AG04449 (cell line): ENCODE data around the gene PDP2.
"Not testable (repeated sequence)": the region's sequence is repeated elsewhere in the genome, so short reads cannot be mapped to it uniquely, and the experiment has no call there.

Source experiments
- CTCF ChIA-PET: fragments of 350-600 bp; formaldehyde crosslinking; extraction: SDS; loops from one replicate; lab custom pipeline; 2021; ENCODE audit warnings: antibody characterized with exemption; lab: Yijun Ruan, JAX
- POLR2A ChIA-PET: fragments of 400-600, 350-600 bp; formaldehyde crosslinking; extraction: SDS; loops from one replicate; lab custom pipeline; 2020; ENCODE audit warnings: antibody characterized with exemption, inconsistent platforms; lab: Yijun Ruan, JAX
- DNase-seq: peaks from one replicate; pipeline ENCODE4 v3.0.0-alpha.2; 2010; ENCODE audit warnings: low read depth, low spot score
- H3K4me3 ChIP-seq: 2 replicates; pipeline ENCODE4 v1.5.1; 2011; ENCODE audit warnings: low read depth, mild to moderate bottlenecking, control low read depth, low read length
- CTCF ChIP-seq: IDR thresholded peaks from one replicate; pipeline ENCODE4 v1.5.1; 2011; ENCODE audit warnings: mild to moderate bottlenecking, moderate library complexity, low read length, control low read depth, inconsistent platforms; ENCODE audit not compliant: insufficient read depth; ENCODE audit errors: missing control alignments

Gene PDP2

GRCh38 chr16:66857437-66857836 lies 22.9 kb upstream of the PDP2 start:
- DNase-seq: no peak
- ChIA-PET CTCF (interaction anchor here (1.0 to 8.8 kb wide), 6 partner anchors 9 to 26 kb away, joined by 3 to 96 read pairs (median 6); partner anchors contain the start of gene NAE1), POLR2A (no interaction called here)
- no peak overlapping the region for H3K4me3 ChIP-seq
- no peak for TF ChIP-seq CTCF

- DNase-seq: no peak
- ChIA-PET POLR2A (no interaction called here), CTCF (interaction anchor here (0.7 to 8.8 kb wide), 6 partner anchors 8 to 196 kb away, joined by 3 to 96 read pairs (median 14); partner anchors contain the start of gene NAE1)
- H3K4me3 ChIP-seq: no peak overlapping the region
- TF ChIP-seq CTCF: no peak
Measured at GRCh38 chr16:66858740-66859396, 21.4 kb upstream of the PDP2 start.

GRCh38 chr16:66859397-66860068 lies 20.8 kb upstream of the PDP2 start:
- DNase-seq: no peak
- no peak for TF ChIP-seq CTCF
- no peak overlapping the region for H3K4me3 ChIP-seq
- POLR2A ChIA-PET: no interaction called here
- CTCF ChIA-PET: interaction anchor here (0.7 to 8.8 kb wide), 8 partner anchors 8 to 251 kb away, joined by 3 to 96 read pairs (median 6); partner anchors contain the start of gene NAE1

- ChIA-PET POLR2A (no interaction called here), CTCF (interaction anchor here (0.7 to 2.3 kb wide), 6 partner anchors 9 to 134 kb away, joined by 3 to 18 read pairs (median 4); partner anchors contain the start of gene NAE1)
- no peak for TF ChIP-seq CTCF
- no peak overlapping the region for H3K4me3 ChIP-seq
- no peak for DNase-seq
Measured at GRCh38 chr16:66862023-66862520, 18.2 kb upstream of the PDP2 start.

GRCh38 chr16:66863707-66864106 lies 16.6 kb upstream of the PDP2 start:
- POLR2A ChIA-PET: no interaction called here
- H3K4me3 ChIP-seq: no peak overlapping the region
- CTCF ChIA-PET: interaction anchor here (0.7 to 2.3 kb wide), 4 partner anchors 9 to 34 kb away, joined by 3 to 18 read pairs (median 10); partner anchors contain the start of gene NAE1
- TF ChIP-seq CTCF: no peak
- DNase-seq: no peak

- ChIA-PET POLR2A (no interaction called here), CTCF (interaction anchor here (0.9 to 10.5 kb wide), 14 partner anchors 8 to 512 kb away, joined by 3 to 203 read pairs (median 28); partner anchors contain the start of genes CA7, DYNC1LI2, NAE1 and PDP2)
- TF ChIP-seq CTCF: no peak
Measured at GRCh38 chr16:66869424-66869823, 10.9 kb upstream of the PDP2 start.

GRCh38 chr16:66871363-66871762 lies 9.0 kb upstream of the PDP2 start:
- CTCF ChIA-PET: interaction anchor here (0.7 to 10.5 kb wide), 7 partner anchors 9 to 263 kb away, joined by 3 to 203 read pairs (median 8); partner anchors contain the start of genes CA7 and NAE1
- H3K4me3 ChIP-seq, DNase-seq, POLR2A ChIA-PET: not testable (repeated sequence)

More at GRCh38 chr16:66869424-66869823, 10.9 kb upstream of the PDP2 start:
- no peak for DNase-seq
- H3K4me3 ChIP-seq: no peak overlapping the region
